Dendritic cell treated with granulocyte-macrophage colony-stimulating factor and Interleukin-4, amounts not matched to agents 40 ng/mL and 50 ng/mL, for 4 days (primary cell): Measurements from ENCODE around the gene ADPRHL1.
"Not testable (repeated sequence)": the region's sequence is repeated elsewhere in the genome, so short reads cannot be mapped to it uniquely, and the experiment has no call there.

Experiments
- H3K27ac Mint-ChIP-seq: one replicate; pipeline ENCODE4 v1.8.0; 2022; ENCODE audit warnings: mild to moderate bottlenecking, mixed read lengths
- H3K27me3 Mint-ChIP-seq: one replicate; pipeline ENCODE4 v1.8.0; 2022; ENCODE audit warnings: mild to moderate bottlenecking, mixed read lengths
- H3K36me3 Mint-ChIP-seq: one replicate; pipeline ENCODE4 v1.8.0; 2022; ENCODE audit warnings: low read depth, mixed read lengths
- H3K4me1 Mint-ChIP-seq: one replicate; pipeline ENCODE4 v1.8.0; 2022; ENCODE audit warnings: low read depth, mixed read lengths
- H3K4me3 Mint-ChIP-seq: one replicate; pipeline ENCODE4 v1.8.0; 2022; ENCODE audit warnings: mild to moderate bottlenecking, moderate library complexity, mixed read lengths
- H3K9me3 Mint-ChIP-seq: one replicate; pipeline ENCODE4 v1.8.0; 2022; ENCODE audit warnings: mixed read lengths
- intact Hi-C: fragments of 100-400 bp; cut with micrococcal nuclease; formaldehyde crosslinking; loops from one replicate; pipeline ENCODE4 v1.15.0; 2022

The ADPRHL1 gene

DNA sequence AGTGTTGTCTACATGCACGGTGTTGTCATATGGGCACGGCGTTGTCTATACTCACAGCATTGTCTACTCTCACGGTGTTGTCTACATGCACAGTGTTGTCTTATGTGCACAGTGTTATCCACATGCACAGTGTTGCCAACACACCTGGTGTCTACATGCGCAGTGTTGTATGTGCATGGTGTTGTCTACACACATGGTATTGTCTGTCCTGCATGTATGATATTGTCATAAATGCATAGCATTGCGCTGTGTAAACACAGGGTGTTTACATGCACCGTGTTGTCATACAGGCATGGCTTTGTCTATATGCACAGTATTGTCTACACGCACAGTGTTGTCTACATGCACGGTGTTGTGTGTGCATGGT is 6.8 kb downstream of the ADPRHL1 start:
- no peaks in the 10 kb centered on the region for H3K27me3 Mint-ChIP-seq
- no peaks in the 10 kb centered on the region for H3K4me1 Mint-ChIP-seq
- H3K36me3 Mint-ChIP-seq, result peaks cover 37% of the 10 kb centered on the region
- no peak overlapping the region for H3K27ac Mint-ChIP-seq
- H3K9me3 Mint-ChIP-seq, result peaks cover 19% of the 10 kb centered on the region
- no peak overlapping the region for H3K4me3 Mint-ChIP-seq
- intact Hi-C loops, result no loop called here

DNA sequence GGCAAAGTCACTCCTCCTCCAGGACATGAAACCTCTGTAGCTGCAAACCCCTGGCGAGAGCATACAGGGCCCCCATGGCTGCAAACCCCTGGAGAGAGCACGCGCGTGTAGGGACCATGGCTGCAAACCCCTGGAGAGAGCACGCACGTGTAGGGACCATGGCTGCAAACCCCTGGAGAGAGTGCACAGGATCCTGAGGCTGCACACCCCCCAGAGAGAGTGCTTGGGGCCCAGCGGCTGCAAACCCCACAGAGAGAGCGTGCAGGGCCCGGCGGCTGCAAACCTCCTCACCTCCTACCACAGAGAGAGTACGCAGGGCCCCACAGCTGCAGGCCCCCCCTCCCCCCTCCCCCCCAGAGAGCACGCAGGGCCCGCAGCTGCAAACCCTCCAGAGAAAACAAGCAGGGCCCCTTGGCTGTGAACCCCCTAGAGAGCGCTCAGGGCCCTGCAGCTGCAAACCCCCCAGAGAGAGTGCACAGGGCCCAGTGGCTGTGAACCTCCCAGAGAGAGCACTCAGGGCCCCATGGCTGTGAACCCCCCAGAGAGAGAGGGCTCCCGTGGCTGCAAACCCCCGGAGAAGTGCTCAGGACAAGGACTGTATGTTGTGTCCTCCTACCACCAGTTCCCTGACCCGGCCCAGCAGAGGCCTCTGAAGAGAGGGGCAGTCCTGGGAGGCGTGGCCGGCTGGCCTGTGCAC is 7.3 kb downstream of the ADPRHL1 start:
- Mint-ChIP-seq H3K4me1 (no peaks in the 10 kb centered on the region), H3K9me3 (peaks cover 22% of the 10 kb centered on the region), H3K4me3 (no peak overlapping the region), H3K36me3 (peaks cover 37% of the 10 kb centered on the region), H3K27ac (no peak overlapping the region), H3K27me3 (no peaks in the 10 kb centered on the region)
- intact Hi-C loops, result no loop called here

DNA sequence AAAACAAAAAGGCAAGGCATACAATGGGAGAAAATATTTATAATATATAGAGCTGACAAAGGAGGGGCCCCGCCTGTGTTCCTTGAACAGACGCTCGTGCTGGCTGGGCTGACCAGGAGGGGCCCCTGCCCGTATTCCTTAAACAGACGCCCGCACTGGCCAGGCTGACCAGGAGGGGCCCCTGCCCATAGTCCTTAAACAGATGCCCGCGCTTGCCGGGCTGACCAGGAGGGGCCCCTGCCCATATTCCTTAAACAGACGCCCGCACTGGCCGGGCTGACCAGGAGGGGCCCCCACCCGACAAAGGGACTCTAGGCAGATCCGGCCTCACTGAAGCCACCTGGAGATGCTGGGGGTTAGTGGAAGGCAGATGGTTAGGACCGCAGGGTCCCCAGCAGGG is 9.3 kb downstream of the ADPRHL1 start:
- no peaks in the 10 kb centered on the region for H3K4me1 Mint-ChIP-seq
- H3K27me3 Mint-ChIP-seq, result no peaks in the 10 kb centered on the region
- no peak overlapping the region for H3K4me3 Mint-ChIP-seq
- peaks cover 37% of the 10 kb centered on the region for H3K36me3 Mint-ChIP-seq
- H3K9me3 Mint-ChIP-seq, result peaks cover 22% of the 10 kb centered on the region
- no peak overlapping the region for H3K27ac Mint-ChIP-seq
- intact Hi-C loops, result no loop called here

DNA sequence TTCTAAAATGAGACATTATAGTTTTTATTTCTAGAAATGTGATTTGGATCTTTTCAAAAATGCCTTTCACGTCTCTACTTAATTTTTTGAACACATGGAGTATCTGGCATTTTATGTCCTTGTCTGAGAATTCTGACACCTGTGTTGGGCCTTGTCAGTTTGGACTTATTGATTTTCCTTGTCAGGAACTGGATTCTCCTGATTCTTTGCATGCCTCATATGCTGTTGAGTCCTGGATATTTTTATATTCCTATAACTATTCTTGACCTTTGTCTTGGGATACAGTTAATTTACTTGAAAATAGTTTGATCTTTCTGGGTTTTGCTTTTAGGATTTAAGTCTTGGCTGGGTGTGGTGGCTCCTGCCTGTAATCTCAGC is 10.3 kb downstream of the ADPRHL1 start:
- H3K36me3 Mint-ChIP-seq, result peaks cover 37% of the 10 kb centered on the region
- H3K4me1 Mint-ChIP-seq, result no peaks in the 10 kb centered on the region
- H3K27ac Mint-ChIP-seq, result no peak overlapping the region
- H3K27me3 Mint-ChIP-seq, result no peaks in the 10 kb centered on the region
- intact Hi-C loops, result no loop called here
- no peak overlapping the region for H3K4me3 Mint-ChIP-seq
- peaks cover 22% of the 10 kb centered on the region for H3K9me3 Mint-ChIP-seq

DNA sequence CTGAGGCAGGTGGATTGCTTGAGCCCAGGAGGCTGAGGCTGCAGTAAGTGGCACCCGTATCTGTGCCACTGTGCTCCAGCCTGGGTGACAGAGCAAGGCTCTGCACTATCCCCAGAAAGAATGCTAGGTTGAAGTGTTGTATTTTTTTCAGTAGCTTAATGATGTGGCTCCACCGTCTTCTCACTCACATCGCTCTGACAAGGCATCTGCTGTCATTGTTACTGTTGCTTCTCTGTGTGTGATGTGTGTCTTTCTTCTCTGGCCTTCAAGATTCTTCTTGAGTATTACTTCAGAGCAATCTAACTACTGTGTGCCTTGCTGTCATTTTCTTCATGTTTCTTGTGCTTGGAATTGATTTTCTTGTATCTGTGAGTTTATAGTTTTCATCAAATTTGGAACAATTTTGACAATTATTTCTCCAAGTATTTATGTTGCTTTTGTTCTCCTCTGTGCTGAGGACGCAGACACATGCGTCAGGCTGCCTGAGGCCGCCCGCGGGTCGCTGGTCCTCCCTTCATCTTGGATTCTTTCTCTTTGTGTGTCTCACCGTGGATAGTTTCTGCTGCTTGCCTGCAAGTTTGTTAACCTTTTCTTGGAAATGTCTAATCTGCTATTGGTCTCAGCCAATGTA is 10.8 kb downstream of the ADPRHL1 start:
- Mint-ChIP-seq H3K4me3 (no peak overlapping the region), H3K9me3 (peaks cover 22% of the 10 kb centered on the region), H3K36me3 (peaks cover 34% of the 10 kb centered on the region), H3K27me3 (no peaks in the 10 kb centered on the region), H3K27ac (no peak overlapping the region), H3K4me1 (no peaks in the 10 kb centered on the region)
- intact Hi-C loops, result no loop called here

DNA sequence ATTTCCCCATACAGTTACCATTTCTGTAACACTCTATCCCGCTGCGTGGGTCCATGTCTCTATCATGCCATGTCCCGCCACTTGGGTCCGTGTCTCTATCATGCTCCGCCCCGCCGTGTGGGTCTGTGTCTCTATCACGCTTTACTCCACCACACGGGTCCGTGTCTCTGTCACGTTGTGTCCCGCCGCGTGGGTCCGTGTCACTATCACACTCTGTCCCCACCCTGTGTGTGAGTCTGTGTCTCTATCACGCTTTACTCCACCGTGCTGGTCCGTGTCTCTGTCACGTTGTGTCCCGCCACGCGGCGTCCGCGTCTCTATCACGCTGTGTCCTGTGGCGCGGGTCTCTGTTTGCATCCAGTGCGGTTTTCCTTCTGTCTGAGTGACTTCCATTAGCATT is 11.6 kb downstream of the ADPRHL1 start:
- Mint-ChIP-seq H3K4me3 (no peak overlapping the region), H3K36me3 (peaks cover 31% of the 10 kb centered on the region), H3K4me1 (no peaks in the 10 kb centered on the region), H3K27me3 (no peaks in the 10 kb centered on the region), H3K27ac (no peak overlapping the region), H3K9me3 (peaks cover 22% of the 10 kb centered on the region)
- intact Hi-C loops, result no loop called here

DNA sequence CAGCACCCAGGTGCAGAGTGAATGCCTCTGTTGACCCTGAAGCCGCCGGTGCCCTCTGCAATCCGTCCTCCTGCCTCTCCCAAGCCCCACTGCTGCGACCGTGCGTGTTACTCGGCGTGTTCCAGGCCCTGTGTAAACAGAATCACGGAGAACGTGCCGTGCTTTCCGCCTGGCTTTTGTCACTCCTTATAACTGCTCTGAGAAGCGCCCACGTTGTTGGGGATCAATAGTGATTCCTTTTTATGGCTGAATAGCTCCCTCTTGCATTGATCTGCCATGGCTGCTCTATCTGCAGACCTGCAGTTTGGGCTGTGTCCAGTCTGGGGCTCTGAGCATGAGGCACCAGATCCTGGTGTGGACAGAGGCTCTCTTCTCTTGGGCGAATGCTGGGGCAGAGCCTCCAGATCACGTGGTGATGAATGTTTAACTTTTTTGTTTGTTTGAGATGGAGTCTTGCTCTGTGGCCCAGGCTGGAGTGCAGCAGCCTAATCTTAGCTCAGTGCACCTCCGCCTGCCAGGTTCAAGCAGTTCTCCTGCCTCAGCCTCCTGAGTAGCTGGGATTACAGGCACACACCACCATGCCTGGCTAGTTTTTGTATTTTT is 15.8 kb downstream of the ADPRHL1 start:
- intact Hi-C loops, result no loop called here
- H3K4me3 Mint-ChIP-seq, result no peak overlapping the region
- no peak overlapping the region for H3K27ac Mint-ChIP-seq
- no peaks in the 10 kb centered on the region for H3K4me1 Mint-ChIP-seq
- H3K36me3 Mint-ChIP-seq, result peaks cover 10% of the 10 kb centered on the region
- H3K27me3 Mint-ChIP-seq, result no peaks in the 10 kb centered on the region
- H3K9me3 Mint-ChIP-seq, result peaks cover 13% of the 10 kb centered on the region

DNA sequence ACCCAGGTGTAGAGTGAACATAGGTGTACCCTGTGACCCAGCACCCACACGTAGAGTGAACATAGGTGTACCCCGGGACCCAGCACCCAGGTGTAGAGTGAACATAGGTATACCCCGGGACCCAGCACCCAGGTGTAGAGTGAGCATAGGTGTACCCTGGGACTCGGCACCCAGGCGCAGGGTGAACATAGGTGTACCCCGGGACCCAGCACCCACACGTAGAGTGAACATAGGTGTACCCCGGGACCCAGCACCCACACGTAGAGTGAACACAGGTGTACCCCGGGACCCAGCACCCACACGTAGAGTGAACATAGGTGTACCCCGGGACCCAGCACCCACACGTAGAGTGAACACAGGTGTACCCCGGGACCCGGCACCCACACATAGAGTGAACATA is 16.4 kb downstream of the ADPRHL1 start:
- intact Hi-C loops, H3K36me3 Mint-ChIP-seq, H3K9me3 Mint-ChIP-seq, H3K4me3 Mint-ChIP-seq, H3K27ac Mint-ChIP-seq, H3K27me3 Mint-ChIP-seq, H3K4me1 Mint-ChIP-seq: not testable (repeated sequence)

DNA sequence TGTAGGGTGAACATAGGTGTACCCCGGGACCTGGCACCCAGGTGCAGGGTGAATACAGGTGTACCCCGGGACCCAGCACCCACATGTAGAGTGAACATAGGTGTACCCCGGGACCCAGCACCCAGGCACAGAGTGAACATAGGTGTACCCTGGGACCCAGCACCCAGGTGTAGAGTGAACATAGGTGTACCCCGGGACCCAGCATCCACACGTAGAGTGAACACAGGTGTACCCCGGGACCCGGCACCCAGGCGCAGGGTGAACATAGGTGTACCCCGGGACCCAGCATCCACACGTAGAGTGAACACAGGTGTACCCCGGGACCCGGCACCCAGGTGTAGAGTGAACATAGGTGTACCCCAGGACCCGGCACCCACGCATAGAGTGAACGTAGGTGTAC is 17.4 kb downstream of the ADPRHL1 start:
- H3K27me3 Mint-ChIP-seq, H3K4me1 Mint-ChIP-seq, H3K36me3 Mint-ChIP-seq, H3K9me3 Mint-ChIP-seq, intact Hi-C loops, H3K27ac Mint-ChIP-seq, H3K4me3 Mint-ChIP-seq: not testable (repeated sequence)

DNA sequence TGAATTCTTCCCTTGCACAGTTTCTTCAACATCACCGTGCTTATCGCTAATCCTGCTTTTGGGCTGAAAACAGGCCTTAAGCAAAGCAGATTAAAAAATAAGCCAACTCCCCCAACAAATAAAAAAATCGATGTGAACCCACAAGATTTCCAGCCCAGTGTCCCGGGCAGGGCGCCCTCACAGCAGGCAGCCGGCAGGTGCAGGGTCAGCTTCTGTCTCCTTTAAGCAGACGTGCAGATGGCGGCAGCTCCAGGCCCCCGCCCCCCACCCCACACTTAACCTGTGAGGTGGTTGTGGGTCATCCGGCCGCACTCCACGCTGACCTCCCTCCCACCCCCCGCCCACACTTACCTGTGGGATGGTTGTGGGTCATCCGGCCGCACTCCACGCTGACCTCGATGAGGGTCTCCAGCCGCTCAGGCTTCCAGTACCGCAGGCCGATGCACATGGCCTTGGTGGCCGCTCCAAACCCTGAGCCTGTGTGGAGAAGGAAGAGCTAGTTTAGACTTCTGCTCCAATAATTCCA is 19.8 kb downstream of the ADPRHL1 start:
- H3K9me3 Mint-ChIP-seq, result no peaks in the 10 kb centered on the region
- no peak overlapping the region for H3K27ac Mint-ChIP-seq
- H3K27me3 Mint-ChIP-seq, result no peaks in the 10 kb centered on the region
- no peak overlapping the region for H3K4me3 Mint-ChIP-seq
- no peaks in the 10 kb centered on the region for H3K36me3 Mint-ChIP-seq
- intact Hi-C loops, result no loop called here
- H3K4me1 Mint-ChIP-seq, result no peaks in the 10 kb centered on the region

DNA sequence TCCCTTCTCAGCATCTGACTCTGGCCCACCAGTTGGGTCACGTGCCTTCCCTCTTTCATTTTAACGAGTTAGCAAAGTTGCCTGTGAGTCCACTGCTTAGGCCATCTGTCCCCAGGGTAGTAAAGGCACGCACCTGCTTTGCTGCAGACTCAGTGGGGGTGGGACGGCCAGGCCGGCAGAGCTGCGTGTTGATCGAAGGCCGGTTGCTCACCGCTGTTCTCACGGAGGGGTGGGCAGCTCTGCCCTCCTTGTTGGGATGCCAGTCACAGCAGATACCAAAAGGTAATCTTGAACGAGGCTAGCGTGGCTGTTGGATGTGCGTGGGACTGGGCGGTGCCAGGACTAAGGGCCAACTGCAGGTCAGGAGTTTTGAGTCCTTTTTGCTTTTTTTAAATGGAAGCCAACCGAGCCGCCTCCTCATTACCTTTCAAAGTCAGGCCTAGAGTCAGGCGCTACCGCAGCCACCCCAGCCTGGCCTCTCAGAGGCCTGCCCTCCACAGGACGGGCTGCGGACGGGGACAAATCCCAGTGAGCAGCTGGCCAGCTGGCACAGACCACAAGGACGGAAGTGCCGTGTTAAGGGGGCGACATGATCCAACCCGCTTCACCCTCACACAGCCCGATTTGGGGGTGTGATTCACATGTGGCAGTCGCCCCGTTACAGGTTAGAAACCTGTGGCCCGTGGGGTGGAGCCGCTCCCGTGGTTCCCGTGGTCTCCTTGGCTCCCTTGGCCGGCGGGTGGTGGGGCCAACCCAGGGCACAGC is 20.6 kb downstream of the ADPRHL1 start:
- H3K9me3 Mint-ChIP-seq, result no peaks in the 10 kb centered on the region
- H3K4me1 Mint-ChIP-seq, result no peaks in the 10 kb centered on the region
- H3K4me3 Mint-ChIP-seq, result no peak overlapping the region
- intact Hi-C loops, result no loop called here
- no peaks in the 10 kb centered on the region for H3K27me3 Mint-ChIP-seq
- no peak overlapping the region for H3K27ac Mint-ChIP-seq
- H3K36me3 Mint-ChIP-seq, result no peaks in the 10 kb centered on the region

DNA sequence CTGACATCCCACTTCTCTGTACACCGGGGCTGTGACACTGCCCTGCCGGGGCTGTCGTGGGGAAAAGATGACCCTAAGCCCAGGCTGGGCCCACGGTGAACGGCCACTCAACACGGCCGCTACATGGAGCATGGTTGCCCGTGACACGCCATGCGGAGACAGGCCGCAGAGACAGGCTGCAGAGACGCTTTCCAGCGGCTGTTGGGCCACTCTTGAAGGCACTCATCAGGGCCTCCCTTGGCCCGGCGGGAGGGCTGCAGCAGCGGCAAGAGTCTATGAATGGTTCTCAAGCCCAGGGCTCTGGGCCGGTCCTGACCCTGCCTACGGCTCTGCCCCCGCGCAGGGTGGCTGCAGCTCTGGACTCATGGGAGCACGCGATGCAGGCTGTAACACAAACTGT is 22.1 kb downstream of the ADPRHL1 start:
- Mint-ChIP-seq H3K27ac (no peak overlapping the region), H3K9me3 (no peaks in the 10 kb centered on the region), H3K4me1 (no peaks in the 10 kb centered on the region), H3K27me3 (no peaks in the 10 kb centered on the region), H3K36me3 (no peaks in the 10 kb centered on the region), H3K4me3 (no peak overlapping the region)
- intact Hi-C loops, result no loop called here

DNA sequence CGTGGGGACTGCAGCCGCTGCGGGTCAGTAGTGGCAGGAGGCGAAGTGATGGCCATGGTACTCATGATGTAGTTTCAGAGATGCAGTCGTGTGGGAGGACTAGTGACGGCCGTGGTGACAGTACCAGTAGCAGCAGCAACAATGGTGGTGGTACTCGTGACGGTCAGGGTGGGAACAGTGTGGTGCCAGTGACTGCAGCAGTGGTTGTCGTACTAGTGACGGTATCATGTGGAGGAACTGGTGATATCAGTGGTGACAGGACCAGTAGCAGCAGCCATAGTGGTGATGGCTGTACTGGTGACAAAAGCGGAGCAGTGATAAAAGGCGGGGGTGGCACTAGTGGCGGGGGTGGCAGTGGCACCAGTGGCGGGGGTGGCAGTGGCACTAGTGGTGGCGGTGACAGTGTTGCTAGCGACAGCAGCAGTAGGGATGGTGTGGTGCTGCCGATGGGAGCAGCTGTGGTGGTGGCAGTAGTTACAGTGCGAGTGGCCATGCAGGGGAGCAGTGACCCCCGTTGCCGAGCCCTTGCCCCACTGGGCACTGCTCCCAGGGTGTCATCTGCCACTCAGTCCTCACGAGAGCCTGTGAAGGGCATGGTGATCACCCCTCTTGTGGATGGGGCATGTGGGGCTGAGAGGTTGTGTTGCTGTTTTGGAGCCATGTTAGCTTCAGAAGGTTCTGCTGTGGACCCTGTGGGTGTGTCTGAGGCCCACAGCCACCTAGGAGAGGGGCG is 22.7 kb downstream of the ADPRHL1 start:
- H3K27me3 Mint-ChIP-seq, result no peaks in the 10 kb centered on the region
- intact Hi-C loops, result no loop called here
- H3K27ac Mint-ChIP-seq, result no peak overlapping the region

DNA sequence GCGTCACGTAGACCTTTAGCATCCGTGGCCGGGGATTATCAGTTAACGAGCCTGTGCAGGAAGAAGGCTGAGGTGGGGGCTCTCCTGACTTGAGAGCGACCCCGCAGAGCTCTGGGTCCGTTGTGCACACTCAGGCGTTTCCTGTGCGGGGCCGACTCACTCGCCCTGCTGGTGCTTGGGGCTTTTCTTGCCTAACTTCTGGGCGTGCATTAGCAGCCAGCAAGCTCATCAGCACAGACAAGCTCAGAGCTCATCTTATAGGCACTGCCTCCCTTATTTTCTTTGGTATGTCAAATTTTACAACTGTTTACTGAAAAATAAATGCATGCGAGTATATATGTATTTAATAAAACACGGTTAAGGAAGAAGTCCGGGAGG is 23.7 kb downstream of the ADPRHL1 start:
- H3K4me1 Mint-ChIP-seq, result no peaks in the 10 kb centered on the region
- intact Hi-C loops, result no loop called here
- no peaks in the 10 kb centered on the region for H3K36me3 Mint-ChIP-seq
- no peak overlapping the region for H3K27ac Mint-ChIP-seq
- no peaks in the 10 kb centered on the region for H3K27me3 Mint-ChIP-seq
- H3K4me3 Mint-ChIP-seq, result no peak overlapping the region
- H3K9me3 Mint-ChIP-seq, result no peaks in the 10 kb centered on the region

More for the DNA sequence above, 22.7 kb downstream of the ADPRHL1 start:
- no peak overlapping the region for H3K4me3 Mint-ChIP-seq
- no peaks in the 10 kb centered on the region for H3K9me3 Mint-ChIP-seq
- no peaks in the 10 kb centered on the region for H3K4me1 Mint-ChIP-seq
- H3K36me3 Mint-ChIP-seq, result no peaks in the 10 kb centered on the region
